ENCODE data around the gene ERP29. TPM values are rescaled to one million over a fixed set of nuclear protein-coding genes. Genes with fewer than 3 reads are reported as not detected.

Gene ERP29
- total RNA-seq, 1 donor from 2014 or later = 21.6 TPM

DNA sequence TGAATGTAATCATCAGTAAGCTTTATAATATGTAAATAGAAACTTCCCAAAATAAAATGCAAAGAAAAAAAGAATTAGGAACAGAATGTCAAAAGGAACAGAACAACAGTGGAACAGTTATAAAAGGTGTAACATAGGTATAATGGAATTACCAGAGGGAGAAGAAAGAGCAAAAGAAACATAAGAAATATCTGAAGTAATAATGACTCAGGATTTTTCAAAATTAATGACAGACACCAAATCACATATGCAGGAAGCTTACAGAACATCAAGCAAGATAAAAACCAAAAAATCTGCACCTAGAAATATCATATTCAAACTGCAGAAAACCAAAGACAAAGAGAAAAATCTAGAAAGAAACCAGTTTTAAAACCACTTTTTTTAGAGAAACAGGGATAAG is 36.4 kb upstream of the ERP29 start:
- H3K27ac ChIP-seq = no peak overlapping the region

DNA sequence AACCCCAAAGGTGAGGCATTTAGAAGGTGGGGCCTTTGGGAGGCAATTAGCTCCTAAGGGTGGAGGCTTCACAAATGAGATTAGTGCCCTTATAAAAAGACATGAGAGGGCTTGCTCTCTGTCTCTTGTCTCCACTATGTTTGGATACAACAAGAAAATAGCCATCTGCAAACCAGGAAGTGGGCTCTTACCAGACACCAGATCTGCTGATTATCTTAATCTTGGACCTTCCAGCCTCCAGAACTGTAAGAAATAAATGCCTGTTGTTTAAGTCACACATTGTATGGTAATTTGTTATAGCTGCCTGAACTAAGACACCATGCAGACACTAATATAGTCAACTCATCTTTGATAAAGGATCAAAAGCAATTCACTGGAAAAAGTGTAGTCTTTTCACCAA is 34.7 kb upstream of the ERP29 start:
- no peaks in the 10 kb centered on the region for H3K36me3 ChIP-seq
- no peak for DNase-seq (ENCODE audit: low spot score in 2 of 2)
- H3K4me3 ChIP-seq = no peak overlapping the region
- TF ChIP-seq, protein P1, sequence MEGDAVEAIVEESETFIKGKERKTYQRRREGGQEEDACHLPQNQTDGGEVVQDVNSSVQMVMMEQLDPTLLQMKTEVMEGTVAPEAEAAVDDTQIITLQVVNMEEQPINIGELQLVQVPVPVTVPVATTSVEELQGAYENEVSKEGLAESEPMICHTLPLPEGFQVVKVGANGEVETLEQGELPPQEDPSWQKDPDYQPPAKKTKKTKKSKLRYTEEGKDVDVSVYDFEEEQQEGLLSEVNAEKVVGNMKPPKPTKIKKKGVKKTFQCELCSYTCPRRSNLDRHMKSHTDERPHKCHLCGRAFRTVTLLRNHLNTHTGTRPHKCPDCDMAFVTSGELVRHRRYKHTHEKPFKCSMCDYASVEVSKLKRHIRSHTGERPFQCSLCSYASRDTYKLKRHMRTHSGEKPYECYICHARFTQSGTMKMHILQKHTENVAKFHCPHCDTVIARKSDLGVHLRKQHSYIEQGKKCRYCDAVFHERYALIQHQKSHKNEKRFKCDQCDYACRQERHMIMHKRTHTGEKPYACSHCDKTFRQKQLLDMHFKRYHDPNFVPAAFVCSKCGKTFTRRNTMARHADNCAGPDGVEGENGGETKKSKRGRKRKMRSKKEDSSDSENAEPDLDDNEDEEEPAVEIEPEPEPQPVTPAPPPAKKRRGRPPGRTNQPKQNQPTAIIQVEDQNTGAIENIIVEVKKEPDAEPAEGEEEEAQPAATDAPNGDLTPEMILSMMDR (IDR thresholded peaks at IDR 0.05) = no peak
- H3K27me3 ChIP-seq = no peaks in the 10 kb centered on the region
- intact Hi-C loops (cut with DNase I) = no loop called here
- no peaks in the 10 kb centered on the region for H3K9me3 ChIP-seq
- H3K4me1 ChIP-seq = no peaks in the 10 kb centered on the region
- no peak overlapping the region for H3K27ac ChIP-seq

More for the DNA sequence above, 36.4 kb upstream of the ERP29 start:
- TF ChIP-seq, protein P1 (IDR thresholded peaks at IDR 0.05) = no peak
- no peak for DNase-seq (ENCODE audit: low spot score in 2 of 2)
- intact Hi-C loops (cut with DNase I) = no loop called here
- Histone ChIP-seq H3K9me3 (no peaks in the 10 kb centered on the region), H3K36me3 (no peaks in the 10 kb centered on the region), H3K4me1 (no peaks in the 10 kb centered on the region), H3K27me3 (no peaks in the 10 kb centered on the region), H3K4me3 (no peak overlapping the region)

DNA sequence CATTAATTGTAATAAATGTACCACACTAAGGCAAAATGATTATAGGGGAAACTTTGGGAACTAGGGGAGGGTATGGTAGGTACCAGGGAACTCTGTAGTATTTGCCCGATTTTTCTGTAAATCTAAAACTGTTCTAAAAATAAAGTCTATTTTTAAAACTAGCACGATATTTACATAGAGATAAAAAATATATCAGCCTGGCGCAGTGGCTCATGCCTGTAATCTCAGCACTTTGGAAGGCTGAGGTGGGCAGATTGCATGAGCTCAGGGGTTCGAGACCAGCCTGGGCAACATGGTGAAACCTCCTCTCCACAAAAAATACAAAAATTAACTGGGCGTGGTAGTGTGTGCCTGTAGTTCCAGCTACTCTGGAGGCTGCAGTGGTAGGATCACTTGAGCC is 32.6 kb upstream of the ERP29 start:
- Histone ChIP-seq H3K4me1 (no peaks in the 10 kb centered on the region), H3K9me3 (no peaks in the 10 kb centered on the region), H3K4me3 (no peak overlapping the region), H3K36me3 (no peaks in the 10 kb centered on the region), H3K27me3 (no peaks in the 10 kb centered on the region), H3K27ac (no peak overlapping the region)
- intact Hi-C loops (cut with DNase I) = no loop called here
- TF ChIP-seq, protein P1 (IDR thresholded peaks at IDR 0.05) = no peak
- DNase-seq (ENCODE audit: low spot score in 2 of 2) = no peak

DNA sequence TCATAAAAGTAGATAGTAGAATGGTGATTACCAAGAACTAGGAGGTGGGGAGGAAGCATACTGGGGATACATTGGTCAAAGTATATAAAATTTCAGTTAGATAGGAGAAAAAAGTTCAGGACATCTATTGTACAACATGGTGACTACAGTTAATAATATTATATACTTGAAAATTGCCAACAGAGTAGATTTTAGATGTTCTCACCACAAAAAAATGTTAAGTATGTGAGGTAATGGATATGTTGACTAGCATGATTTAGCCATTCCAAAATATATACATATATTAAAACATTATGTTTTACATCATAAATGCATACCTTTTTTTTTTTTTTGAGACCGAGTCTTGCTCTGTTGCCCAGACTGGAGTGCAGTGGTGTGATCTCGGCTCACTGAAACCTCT is 31.2 kb upstream of the ERP29 start:
- Histone ChIP-seq H3K36me3 (no peaks in the 10 kb centered on the region), H3K9me3 (no peaks in the 10 kb centered on the region), H3K4me1 (no peaks in the 10 kb centered on the region), H3K27ac (no peak overlapping the region), H3K4me3 (no peak overlapping the region), H3K27me3 (no peaks in the 10 kb centered on the region)
- DNase-seq (ENCODE audit: low spot score in 2 of 2) = no peak
- TF ChIP-seq, protein P1 (IDR thresholded peaks at IDR 0.05) = no peak
- intact Hi-C loops (cut with DNase I) = no loop called here

DNA sequence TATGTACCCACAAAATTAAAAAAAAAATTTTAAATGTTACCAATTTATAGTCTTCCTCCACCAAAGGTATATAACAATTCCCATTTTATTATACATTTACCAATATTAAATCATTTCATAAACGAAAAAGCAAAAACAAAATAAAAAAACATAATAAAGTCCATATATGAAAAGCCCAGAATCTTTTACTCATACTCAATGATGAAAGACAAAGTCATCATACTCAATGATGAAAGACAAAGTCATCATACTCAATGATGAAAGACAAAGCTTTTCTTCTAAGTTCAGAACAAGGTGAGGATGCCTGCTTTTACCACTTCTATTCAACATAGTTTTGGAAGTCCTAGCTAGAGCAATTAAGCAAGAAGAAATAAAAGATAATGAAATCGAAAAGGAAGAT is 28.4 kb upstream of the ERP29 start:
- TF ChIP-seq, protein P1 (IDR thresholded peaks at IDR 0.05) = no peak
- no peaks in the 10 kb centered on the region for H3K27me3 ChIP-seq
- H3K36me3 ChIP-seq = peaks cover 0 to 4% of the 10 kb centered on the region in 2 donors
- H3K4me3 ChIP-seq = no peak overlapping the region
- intact Hi-C loops (cut with DNase I) = no loop called here
- no peaks in the 10 kb centered on the region for H3K9me3 ChIP-seq
- no peak for DNase-seq (ENCODE audit: low spot score in 2 of 2)
- H3K4me1 ChIP-seq = no peaks in the 10 kb centered on the region
- H3K27ac ChIP-seq = no peak overlapping the region

DNA sequence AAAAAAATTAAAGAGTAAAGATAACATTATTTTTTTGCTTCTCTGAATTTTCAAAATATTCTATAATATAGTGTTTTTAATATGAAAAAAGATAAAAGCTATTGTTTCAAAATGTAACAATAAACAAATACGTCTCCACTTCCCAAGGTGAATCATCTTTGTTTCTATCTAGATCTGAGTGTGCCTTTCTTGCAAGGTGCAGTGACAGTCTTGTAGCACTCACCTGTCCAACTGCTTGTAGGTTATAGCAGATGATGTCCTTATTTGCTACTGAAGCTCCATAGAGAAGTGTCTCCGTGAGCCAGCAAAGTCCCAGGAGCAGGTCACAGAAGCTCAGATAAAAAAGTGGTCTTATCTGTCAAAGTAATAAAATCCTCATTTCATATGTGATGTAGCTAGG is 21.7 kb upstream of the ERP29 start:
- no peak for DNase-seq (ENCODE audit: low spot score in 2 of 2)
- peaks cover 0 to 5% of the 10 kb centered on the region in 2 donors for H3K36me3 ChIP-seq
- intact Hi-C loops (cut with DNase I) = no loop called here
- H3K9me3 ChIP-seq = no peaks in the 10 kb centered on the region
- H3K4me3 ChIP-seq = no peak overlapping the region
- H3K27me3 ChIP-seq = no peaks in the 10 kb centered on the region
- no peaks in the 10 kb centered on the region for H3K4me1 ChIP-seq
- TF ChIP-seq, protein P1 (IDR thresholded peaks at IDR 0.05) = no peak
- no peak overlapping the region for H3K27ac ChIP-seq
